GM12801 (cell line): ENCODE results near the gene FUNDC2.

ENCODE experiments used
- CTCF ChIP-seq: IDR thresholded peaks from one replicate; pipeline ENCODE4 v1.5.1; 2011; ENCODE audit warnings: control low read depth; ENCODE audit not compliant: insufficient read length; ENCODE audit errors: extremely low read depth

FUNDC2 gene

DNA sequence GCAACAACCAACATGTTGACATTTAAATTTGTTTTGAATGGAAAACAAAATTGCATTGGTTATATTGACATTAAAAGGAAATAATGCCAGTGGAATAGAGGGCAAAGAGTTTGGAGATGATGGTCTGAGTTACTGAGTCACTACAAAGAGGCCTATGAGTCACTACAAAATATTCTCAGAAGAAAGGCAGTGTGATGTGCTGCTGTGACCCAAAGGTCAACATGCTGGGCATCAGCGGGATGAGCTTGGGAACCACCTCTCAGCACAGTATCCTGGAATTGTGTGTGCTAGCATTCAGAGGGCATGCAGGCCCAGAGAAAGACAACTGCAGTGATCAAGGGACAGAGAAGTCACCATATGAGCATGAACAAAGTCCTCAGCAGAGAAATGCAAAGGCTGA is 41.5 kb downstream of the FUNDC2 start:
- no peak for TF ChIP-seq CTCF

DNA sequence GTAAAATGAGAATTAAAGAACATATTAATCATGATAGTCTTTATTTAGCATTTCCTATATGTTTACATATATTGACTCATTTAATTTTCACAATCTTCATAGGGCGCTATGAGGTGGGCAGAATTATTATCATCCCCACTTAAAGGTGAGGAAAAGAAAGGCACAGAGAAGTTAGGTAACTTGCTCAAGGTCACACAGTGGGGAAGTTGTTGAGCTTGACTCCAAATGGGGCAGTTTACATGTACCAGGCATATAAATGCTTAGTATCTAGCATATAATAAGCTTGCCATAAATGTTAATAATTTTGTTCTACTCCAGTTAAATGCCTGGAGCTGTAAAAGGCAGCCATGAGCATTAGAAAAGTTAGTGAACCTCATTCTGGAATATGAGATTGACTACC is 42.8 kb downstream of the FUNDC2 start:
- no peak for TF ChIP-seq CTCF

GRCh38 chrX:155070038-155070437 is 43.4 kb downstream of the FUNDC2 start:
- TF ChIP-seq CTCF: no peak

DNA sequence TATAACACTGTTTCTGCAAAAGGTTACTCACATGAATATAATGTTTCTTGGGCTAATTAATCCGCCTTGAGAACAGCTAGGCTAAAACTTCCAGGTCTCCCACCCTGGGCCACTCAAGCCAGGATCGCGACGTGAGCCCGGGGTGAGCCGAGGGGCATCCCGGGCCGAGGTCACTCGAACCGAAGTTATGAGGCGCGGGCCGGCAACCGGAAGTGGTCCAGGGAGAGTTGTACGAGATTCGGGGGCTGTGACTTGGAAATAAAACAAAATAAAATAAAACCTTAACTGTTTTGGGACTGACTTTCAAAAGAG is 44.0 kb downstream of the FUNDC2 start:
- TF ChIP-seq CTCF: no peak

- no peak for TF ChIP-seq CTCF
Observed at GRCh38 chrX:155070975-155071693, 44.5 kb downstream of the FUNDC2 start, which contains the start of the genes BRCC3, CMC4 and MTCP1. Gene BRCC3, plus strand, starts transcription at chrX:155071508. Its CDS starts 20 bp downstream, at chrX:155071528. Gene CMC4, minus strand, starts transcription at chrX:155071136. Its CDS starts 7,113 bp downstream, at chrX:155064023. Gene MTCP1, minus strand, starts transcription at chrX:155071136. Its CDS starts 5,126 bp downstream, at chrX:155066010.

DNA sequence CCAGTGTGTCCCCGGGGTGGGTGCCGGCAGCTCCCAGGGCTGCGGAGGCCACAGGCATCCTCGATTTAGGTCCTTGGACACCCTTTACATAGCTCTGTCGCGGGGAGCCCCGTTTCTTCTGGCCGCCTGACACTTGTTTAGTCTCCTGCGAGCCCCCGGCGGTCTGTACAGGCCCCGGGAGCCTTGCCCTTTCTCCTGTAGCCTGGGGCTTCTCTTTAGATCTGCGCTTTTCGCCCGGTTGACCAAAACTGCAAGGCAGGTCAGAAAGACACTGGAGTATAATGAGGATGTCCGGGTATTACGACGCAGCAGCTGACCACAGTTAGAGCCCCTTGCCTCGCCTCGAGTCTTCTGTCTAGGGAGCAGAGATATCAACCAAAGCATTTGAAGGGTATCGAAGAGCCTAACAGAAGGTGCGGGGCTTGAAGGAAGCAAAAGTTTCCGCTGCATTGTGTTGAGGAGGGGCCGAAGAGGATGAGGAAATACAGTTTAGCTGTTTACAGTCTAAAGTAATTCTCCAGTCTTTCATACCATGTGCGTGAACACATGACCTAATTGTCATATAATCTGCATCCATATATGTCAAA is 45.1 kb downstream of the FUNDC2 start:
- TF ChIP-seq CTCF: no peak

- no peak for TF ChIP-seq CTCF
Observed at GRCh38 chrX:155086202-155086840, 59.7 kb downstream of the FUNDC2 start.
